ENCODE measurements around the gene TPTE2. TPM values are rescaled to one million over a fixed set of nuclear protein-coding genes. Genes with fewer than 3 reads are reported as not detected.
"Not testable (repeated sequence)": the region's sequence is repeated elsewhere in the genome, so short reads cannot be mapped to it uniquely, and the experiment has no call there.

TPTE2 gene
- total RNA-seq, 1 donor from 2014 or later = 0.14 TPM

DNA sequence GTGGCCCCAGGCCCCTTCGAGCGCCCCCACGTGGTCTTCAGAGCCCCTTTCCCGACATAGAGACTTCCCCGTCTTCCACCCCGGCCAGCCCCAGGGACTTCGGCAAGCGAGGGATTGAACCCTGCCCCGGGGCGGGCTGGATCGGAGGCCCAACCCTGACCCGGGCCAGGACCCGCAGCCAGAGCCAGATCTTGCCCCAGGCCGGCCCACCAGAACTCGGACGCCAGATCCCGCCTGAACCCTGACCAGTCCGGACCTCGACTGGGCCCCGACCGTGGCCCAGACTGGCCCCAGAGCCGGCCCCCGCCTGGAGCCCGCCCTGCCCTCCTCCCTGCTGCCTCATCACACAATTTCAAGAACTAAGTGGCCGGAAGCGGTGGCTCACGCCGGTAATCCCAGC, 253 bp upstream of the TPTE2 start:
- H3K27ac Mint-ChIP-seq (ENCODE audit: unreplicated experiment) = no peak overlapping the region
- H3K27me3 Mint-ChIP-seq (ENCODE audit: low read depth) = no peaks in the 10 kb centered on the region
- DNase-seq (ENCODE audit: low read depth, low spot score) = no peak
- H3K36me3 Mint-ChIP-seq (ENCODE audit: low read depth) = no peaks in the 10 kb centered on the region
- H3K9me3 Mint-ChIP-seq = peaks cover 6% of the 10 kb centered on the region
- H3K4me3 Mint-ChIP-seq = no peak overlapping the region
- H3K4me1 Mint-ChIP-seq = no peaks in the 10 kb centered on the region
- no peak for TF ChIP-seq CTCF (conservative IDR thresholded peaks at IDR 0.05)

DNA sequence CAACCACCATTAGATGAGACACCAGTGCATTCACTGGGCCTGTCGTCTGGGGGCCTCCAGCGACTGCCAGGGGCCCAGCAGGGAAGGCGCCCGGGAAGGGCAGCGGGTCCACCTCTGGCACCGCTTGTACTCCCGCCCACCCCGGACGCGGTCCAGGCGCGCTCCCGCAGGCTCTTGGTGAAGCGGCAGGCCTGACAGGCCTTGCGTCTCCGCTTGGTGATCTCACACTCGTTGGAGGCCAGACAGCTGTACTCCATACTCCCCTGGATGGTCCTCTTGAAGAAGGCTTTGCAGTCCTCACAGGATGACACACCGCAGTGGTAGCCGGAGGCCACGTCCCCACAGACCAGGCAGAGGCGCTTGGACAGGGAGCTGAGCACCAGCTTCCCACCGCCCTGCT, 660 bp downstream of the TPTE2 start:
- H3K27ac Mint-ChIP-seq (ENCODE audit: unreplicated experiment); H3K4me3 Mint-ChIP-seq; H3K36me3 Mint-ChIP-seq (ENCODE audit: low read depth); H3K4me1 Mint-ChIP-seq; H3K9me3 Mint-ChIP-seq; DNase-seq (ENCODE audit: low read depth, low spot score); H3K27me3 Mint-ChIP-seq (ENCODE audit: low read depth): not testable (repeated sequence)

DNA sequence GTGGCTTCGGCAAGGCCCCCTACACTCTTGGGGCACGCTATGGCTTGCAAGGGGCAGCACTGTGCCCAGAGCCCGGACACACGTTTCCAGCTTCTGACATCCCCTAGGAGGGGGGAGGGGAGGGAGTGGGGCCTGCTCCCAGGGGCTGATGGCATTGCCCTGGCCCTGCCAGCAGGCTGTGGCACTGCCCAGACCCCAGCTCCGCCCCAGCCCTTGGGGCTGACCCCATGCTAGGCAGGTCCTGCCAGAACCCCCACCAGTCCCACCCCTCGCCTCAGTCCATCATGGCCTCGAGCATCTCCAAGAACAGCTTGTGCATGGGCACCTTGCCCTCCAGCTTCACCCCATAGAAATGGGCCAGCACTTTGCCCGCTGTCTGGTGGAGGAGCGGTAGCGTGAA, 1.6 kb downstream of the TPTE2 start:
- not testable (repeated sequence) for H3K27ac Mint-ChIP-seq (ENCODE audit: unreplicated experiment); DNase-seq (ENCODE audit: low read depth, low spot score); H3K9me3 Mint-ChIP-seq; H3K27me3 Mint-ChIP-seq (ENCODE audit: low read depth); H3K4me1 Mint-ChIP-seq; H3K36me3 Mint-ChIP-seq (ENCODE audit: low read depth); H3K4me3 Mint-ChIP-seq

GRCh38 chr13:19557287-19557686, 4.0 kb downstream of the TPTE2 start:
- not testable (repeated sequence) for H3K27me3 Mint-ChIP-seq (ENCODE audit: low read depth); H3K4me1 Mint-ChIP-seq; H3K27ac Mint-ChIP-seq (ENCODE audit: unreplicated experiment); DNase-seq (ENCODE audit: low read depth, low spot score); H3K4me3 Mint-ChIP-seq; H3K36me3 Mint-ChIP-seq (ENCODE audit: low read depth)
- peaks cover 13% of the 10 kb centered on the region for H3K9me3 Mint-ChIP-seq

DNA sequence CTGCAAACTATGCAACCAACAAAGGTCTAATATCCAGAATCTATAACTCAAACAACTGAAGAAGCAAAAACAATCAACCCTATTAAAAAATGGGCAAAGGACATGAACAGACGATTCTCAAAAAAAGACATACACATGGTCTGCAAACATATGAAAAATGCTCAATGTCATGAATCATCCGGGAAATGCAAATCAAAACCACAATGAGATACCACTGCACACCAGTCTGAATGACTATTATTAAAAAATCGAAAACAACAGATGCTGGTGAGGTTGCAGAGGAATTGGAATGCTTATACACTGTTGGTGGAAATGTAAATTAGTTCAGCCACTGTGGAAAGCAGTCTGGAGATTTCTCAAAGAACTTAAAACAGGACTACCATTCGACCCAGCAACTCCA, 12.1 kb downstream of the TPTE2 start:
- not testable (repeated sequence) for H3K27ac Mint-ChIP-seq (ENCODE audit: unreplicated experiment); H3K4me3 Mint-ChIP-seq; H3K27me3 Mint-ChIP-seq (ENCODE audit: low read depth); H3K4me1 Mint-ChIP-seq; H3K36me3 Mint-ChIP-seq (ENCODE audit: low read depth); DNase-seq (ENCODE audit: low read depth, low spot score)
- H3K9me3 Mint-ChIP-seq = peaks cover 11% of the 10 kb centered on the region

DNA sequence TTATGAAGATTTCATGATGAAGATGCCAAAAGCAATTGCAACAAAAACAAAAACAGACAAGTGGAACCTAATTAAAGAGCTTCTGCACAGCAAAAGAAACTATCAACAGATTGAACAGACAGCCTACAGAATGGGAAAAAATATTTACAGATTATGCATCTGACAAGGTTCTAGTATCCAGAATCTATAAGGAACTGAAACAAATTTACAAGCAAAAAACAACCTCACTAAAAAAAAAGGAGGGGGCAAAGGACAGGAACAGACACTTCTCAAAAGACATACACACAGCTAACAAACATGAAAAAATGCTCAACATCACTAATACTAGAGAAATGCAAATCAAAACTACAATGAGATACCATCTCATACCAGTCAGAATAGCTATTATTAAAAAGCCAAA, 35.7 kb downstream of the TPTE2 start:
- H3K4me3 Mint-ChIP-seq; H3K36me3 Mint-ChIP-seq (ENCODE audit: low read depth); H3K4me1 Mint-ChIP-seq; H3K27me3 Mint-ChIP-seq (ENCODE audit: low read depth); H3K27ac Mint-ChIP-seq (ENCODE audit: unreplicated experiment); DNase-seq (ENCODE audit: low read depth, low spot score): not testable (repeated sequence)
- H3K9me3 Mint-ChIP-seq = peaks cover 21% of the 10 kb centered on the region

- Mint-ChIP-seq H3K36me3 (ENCODE audit: low read depth) (no peaks in the 10 kb centered on the region), H3K9me3 (peaks cover 15% of the 10 kb centered on the region), H3K27me3 (ENCODE audit: low read depth) (no peaks in the 10 kb centered on the region), H3K4me3 (no peak overlapping the region), H3K27ac (ENCODE audit: unreplicated experiment) (no peak overlapping the region), H3K4me1 (no peaks in the 10 kb centered on the region)
- no peak for DNase-seq (ENCODE audit: low read depth, low spot score)
- no peak for TF ChIP-seq CTCF (conservative IDR thresholded peaks at IDR 0.05)
Measured at GRCh38 chr13:19519049-19519448, 42.3 kb downstream of the TPTE2 start.

DNA sequence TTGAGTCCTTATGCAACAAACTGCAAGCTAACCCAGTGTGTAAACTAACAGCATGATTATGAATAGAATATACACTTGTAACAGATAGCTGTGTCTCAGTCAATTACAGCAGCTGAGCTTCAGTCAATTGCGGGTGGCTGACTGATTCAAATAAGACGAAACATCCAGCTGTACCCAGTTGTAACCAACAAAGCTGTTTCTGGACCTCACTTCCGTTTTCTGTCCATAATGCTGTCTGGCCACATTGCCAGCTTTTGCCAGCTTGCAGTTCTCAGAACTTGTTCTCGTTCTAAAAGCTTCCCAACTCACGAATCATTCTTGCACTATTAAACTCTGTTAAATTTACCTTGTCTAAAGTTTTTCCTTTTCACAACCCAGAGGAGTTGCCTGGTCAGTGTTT, 53.7 kb downstream of the TPTE2 start:
- not testable (repeated sequence) for H3K27ac Mint-ChIP-seq (ENCODE audit: unreplicated experiment); DNase-seq (ENCODE audit: low read depth, low spot score); H3K4me1 Mint-ChIP-seq; H3K36me3 Mint-ChIP-seq (ENCODE audit: low read depth); H3K27me3 Mint-ChIP-seq (ENCODE audit: low read depth); H3K4me3 Mint-ChIP-seq
- H3K9me3 Mint-ChIP-seq = peaks cover 12% of the 10 kb centered on the region

DNA sequence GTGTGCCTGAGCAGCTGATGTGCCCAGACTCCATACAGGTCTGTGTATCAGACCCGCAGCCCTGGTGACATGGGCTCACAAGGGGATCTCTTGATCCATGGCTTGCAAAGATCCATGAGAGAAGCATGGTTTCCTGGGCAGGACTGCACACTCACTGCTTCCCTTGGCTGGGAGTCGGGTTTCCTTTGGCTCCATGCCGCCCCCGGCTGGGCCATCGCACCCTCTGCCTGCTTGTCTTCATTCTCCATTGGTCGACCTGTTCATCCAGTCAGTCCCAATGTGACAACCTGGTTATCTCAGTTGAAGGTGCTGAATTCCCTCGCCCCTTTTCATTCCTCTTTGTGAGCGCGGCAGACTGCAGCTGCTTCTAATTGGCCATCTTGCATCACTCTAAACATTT, 101.2 kb downstream of the TPTE2 start:
- H3K27ac Mint-ChIP-seq (ENCODE audit: unreplicated experiment); H3K4me3 Mint-ChIP-seq; H3K4me1 Mint-ChIP-seq; DNase-seq (ENCODE audit: low read depth, low spot score); H3K27me3 Mint-ChIP-seq (ENCODE audit: low read depth); H3K36me3 Mint-ChIP-seq (ENCODE audit: low read depth): not testable (repeated sequence)
- H3K9me3 Mint-ChIP-seq = peaks cover 14% of the 10 kb centered on the region
